ENCODE data around the gene USP33. TPM values are rescaled to one million over a fixed set of nuclear protein-coding genes. Genes with fewer than 3 reads are reported as not detected.

Gene USP33
- total RNA-seq, 1 experiment from 2014 or later, result 61.6 TPM

DNA sequence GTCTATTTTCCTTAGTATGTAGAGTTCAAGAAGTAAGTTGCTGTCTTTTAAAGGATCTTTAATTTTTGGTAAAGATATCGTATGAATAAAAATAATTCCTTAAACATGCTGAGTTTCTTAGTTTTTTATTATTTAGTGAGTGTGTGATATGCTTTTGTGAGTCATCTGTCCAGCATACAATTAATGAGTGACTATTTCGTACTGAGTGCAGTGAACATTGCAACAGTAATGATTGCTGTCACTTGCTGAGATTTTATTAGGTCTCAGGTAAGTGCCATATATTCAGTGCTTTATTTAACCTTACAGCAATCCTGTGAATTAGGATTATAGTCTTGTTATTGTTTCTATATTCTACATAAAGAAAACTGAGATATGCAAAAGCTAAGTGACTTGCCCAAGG is 42.4 kb upstream of the USP33 start:
- Mint-ChIP-seq H3K9me3 (no peaks in the 10 kb centered on the region), H3K27ac (no peak overlapping the region), H3K4me1 (no peaks in the 10 kb centered on the region), H3K36me3 (peaks cover 3% of the 10 kb centered on the region; the same call in 1 of the 2 replicates), H3K27me3 (ENCODE audit: low read depth) (no peaks in the 10 kb centered on the region; the same call in 1 of the 2 replicates), H3K4me3 (no peak overlapping the region)
- DNase-seq (ENCODE audit: low spot score) (no peak), ATAC-seq (no peak)
- ChIA-PET CTCF (no interaction called here), POLR2A (no interaction called here)
- TF ChIP-seq SMAD3 (CRISPR knock-in tag; IDR thresholded peaks at IDR 0.05; ENCODE audit: borderline replicate concordance) (no peak), PRRX2 (CRISPR knock-in tag; IDR thresholded peaks at IDR 0.05) (no peak)

GRCh38 chr1:77797991-77798390 is 38.3 kb upstream of the USP33 start:
- no peak for ATAC-seq
- CTCF ChIA-PET, result interaction anchor here (1.9 kb wide), 1 partner anchor 90 kb away, joined by 4 read pairs; the partner anchor contains the start of gene NEXN

DNA sequence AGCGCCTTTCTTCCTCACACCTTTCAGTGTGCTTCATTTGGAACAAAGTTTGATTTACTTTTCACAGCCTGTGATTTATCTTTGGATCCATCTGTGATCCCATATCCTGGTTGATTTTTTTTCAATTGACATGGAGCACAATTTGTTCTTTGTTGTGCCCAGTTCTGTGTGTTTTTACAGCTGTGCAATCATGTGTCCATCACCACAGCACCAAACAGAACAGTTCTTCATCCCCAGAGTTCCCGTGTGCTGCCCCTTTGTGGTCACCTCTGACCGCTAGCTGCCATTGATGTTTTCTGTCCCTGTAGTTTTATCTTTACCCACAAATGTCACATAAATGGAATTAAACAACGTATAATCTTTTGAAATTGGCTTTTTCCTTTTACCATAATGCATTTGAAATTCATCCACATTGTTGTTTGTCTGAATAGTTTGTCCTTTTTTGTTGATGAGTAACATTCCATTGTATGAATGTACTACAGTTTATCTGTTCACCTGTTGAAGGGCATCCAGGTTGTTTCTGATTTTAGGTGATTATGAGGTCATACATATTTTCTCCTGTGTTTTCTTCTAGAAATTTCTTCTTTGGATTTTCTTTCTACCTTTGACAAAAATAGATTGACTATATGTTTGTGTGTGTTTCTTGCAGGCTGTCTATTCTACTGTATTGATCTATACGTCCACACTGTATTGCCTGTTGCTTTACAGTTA is 37.2 kb upstream of the USP33 start:
- DNase-seq (ENCODE audit: low spot score), result no peak
- no peak for TF ChIP-seq ZBTB43 (CRISPR knock-in tag; IDR thresholded peaks at IDR 0.05)
- no peak for TF ChIP-seq SMAD3 (CRISPR knock-in tag; IDR thresholded peaks at IDR 0.05; ENCODE audit: borderline replicate concordance)
- TF ChIP-seq ARID4B (CRISPR knock-in tag; IDR thresholded peaks at IDR 0.05; ENCODE audit: borderline replicate concordance), result no peak
- no peak for TF ChIP-seq FOXK1 (CRISPR knock-in tag; IDR thresholded peaks at IDR 0.05)
- TF ChIP-seq TEAD1 (CRISPR knock-in tag; IDR thresholded peaks at IDR 0.05), result no peak
- TF ChIP-seq MLX (CRISPR knock-in tag; IDR thresholded peaks at IDR 0.05), result no peak
- no peak for TF ChIP-seq CREB1 (CRISPR knock-in tag; IDR thresholded peaks at IDR 0.05)
- TF ChIP-seq ZBTB21 (CRISPR knock-in tag; IDR thresholded peaks at IDR 0.05; ENCODE audit: borderline replicate concordance), result no peak
- no peak for TF ChIP-seq ZMAT4 (CRISPR knock-in tag; IDR thresholded peaks at IDR 0.05)
- TF ChIP-seq GTF2I (CRISPR knock-in tag; conservative IDR thresholded peaks at IDR 0.05), result no peak
- no peak for TF ChIP-seq CREM (CRISPR knock-in tag; IDR thresholded peaks at IDR 0.05)
- TF ChIP-seq ZNF232 (CRISPR knock-in tag; IDR thresholded peaks at IDR 0.05), result no peak
- no peak for TF ChIP-seq NFATC4 (CRISPR knock-in tag; IDR thresholded peaks at IDR 0.05)
- TF ChIP-seq ZNF423 (CRISPR knock-in tag; IDR thresholded peaks at IDR 0.05), result no peak
- no peak for TF ChIP-seq NR3C1 (CRISPR knock-in tag; conservative IDR thresholded peaks at IDR 0.05; ENCODE audit: low read depth)
- TF ChIP-seq SP1 (CRISPR knock-in tag; conservative IDR thresholded peaks at IDR 0.05), result no peak
- Mint-ChIP-seq H3K4me3 (no peak overlapping the region), H3K36me3 (no peaks in the 10 kb centered on the region), H3K27me3 (ENCODE audit: low read depth) (no peaks in the 10 kb centered on the region; the same call in 1 of the 2 replicates), H3K4me1 (no peaks in the 10 kb centered on the region), H3K27ac (peak overlapping the region; percentile 53; the same call in 1 of the 2 replicates), H3K9me3 (no peaks in the 10 kb centered on the region)
- ChIA-PET CTCF (interaction anchor here (0.6 to 1.9 kb wide), 4 partner anchors 17 to 240 kb away, joined by 3 to 4 read pairs (median 4); partner anchors contain the start of genes MIGA1 and NEXN), POLR2A (interaction anchor here (0.5 kb wide), 1 partner anchor 475 kb away, joined by 5 read pairs; no protein-coding TSS in a partner anchor)
- no peak for ATAC-seq

More at GRCh38 chr1:77797991-77798390, 38.3 kb upstream of the USP33 start:
- POLR2A ChIA-PET, result no interaction called here
- DNase-seq (ENCODE audit: low spot score), result no peak
- Mint-ChIP-seq H3K27ac (no peak overlapping the region), H3K4me1 (no peaks in the 10 kb centered on the region), H3K36me3 (no peaks in the 10 kb centered on the region), H3K9me3 (no peaks in the 10 kb centered on the region), H3K27me3 (ENCODE audit: low read depth) (no peaks in the 10 kb centered on the region; the same call in 1 of the 2 replicates), H3K4me3 (no peak overlapping the region)
- no peak for TF ChIP-seq CREB1 (CRISPR knock-in tag; IDR thresholded peaks at IDR 0.05)
- TF ChIP-seq, protein P1, sequence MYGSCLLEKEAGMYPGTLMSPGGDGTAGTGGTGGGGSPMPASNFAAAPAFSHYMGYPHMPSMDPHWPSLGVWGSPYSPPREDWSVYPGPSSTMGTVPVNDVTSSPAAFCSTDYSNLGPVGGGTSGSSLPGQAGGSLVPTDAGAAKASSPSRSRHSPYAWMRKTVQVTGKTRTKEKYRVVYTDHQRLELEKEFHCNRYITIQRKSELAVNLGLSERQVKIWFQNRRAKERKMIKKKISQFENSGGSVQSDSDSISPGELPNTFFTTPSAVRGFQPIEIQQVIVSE (CRISPR knock-in tag; IDR thresholded peaks at IDR 0.05; ENCODE audit: borderline replicate concordance), result no peak

Data from WTC11 (cell line).